IMR-90 (cell line): ENCODE data around the gene CHN1. TPM values are rescaled to one million over a fixed set of nuclear protein-coding genes. Genes with fewer than 3 reads are reported as not detected.

Experiments
- ATAC-seq: fragments of 200-7000 bp; cut with Tn5 transposase; 2 replicates; pipeline ENCODE4 v1.9.1; 2020; ENCODE audit warnings: low read depth, mild to moderate bottlenecking, moderate library complexity
- BruUV-seq: library from RNA; stranded (reverse); fragments of 400-500 nt; replicated peaks from 2 replicates; lab custom pipeline; 2021; lab: Mats Ljungman, UMichigan
- CTCF ChIA-PET: fragments of 300-600 bp; formaldehyde crosslinking; extraction: SDS; loops from one replicate; lab custom pipeline; 2021; ENCODE audit warnings: antibody characterized with exemption; lab: Yijun Ruan, JAX
- POLR2A ChIA-PET: fragments of 300-600 bp; sonication (Branson Sonifier 250); formaldehyde crosslinking; loops from one replicate; lab custom pipeline; 2022; ENCODE audit warnings: antibody characterized with exemption; ENCODE audit not compliant: unreplicated experiment; lab: Charles Lee
- DNase-seq: peaks from one replicate; pipeline ENCODE4 v3.0.0; 2013
- H2AFZ ChIP-seq: replicated peaks from 2 replicates; pipeline ENCODE3; 2013; ENCODE audit warnings: low read length, mild to moderate bottlenecking; ENCODE audit not compliant: poor library complexity
- H2AK5ac ChIP-seq: 2 replicates; pipeline ENCODE4 v1.6.1; 2013; ENCODE audit warnings: low read depth, low read length, inconsistent platforms
- H2AK9ac ChIP-seq: replicated peaks from 2 replicates; pipeline ENCODE3; 2013; ENCODE audit warnings: mild to moderate bottlenecking, low read depth, low read length, moderate library complexity; ENCODE audit not compliant: poor library complexity
- H2BK120ac ChIP-seq: 2 replicates; pipeline ENCODE4 v1.6.1; 2013; ENCODE audit warnings: low read depth, low read length, inconsistent platforms
- H2BK15ac ChIP-seq: 3 replicates; pipeline ENCODE4 v1.6.1; 2013; ENCODE audit warnings: low read depth, low read length, inconsistent platforms
- H2BK20ac ChIP-seq: 2 replicates; pipeline ENCODE4 v1.6.1; 2013; ENCODE audit warnings: low read depth, mild to moderate bottlenecking, inconsistent platforms, low read length, moderate library complexity
- H2BK5ac ChIP-seq: 2 replicates; pipeline ENCODE4 v1.6.1; 2013; ENCODE audit warnings: mild to moderate bottlenecking, low read depth, low read length, inconsistent platforms; ENCODE audit not compliant: poor library complexity, severe bottlenecking
- H3K14ac ChIP-seq: replicated peaks from 2 replicates; pipeline ENCODE4 v1.6.1; 2013; ENCODE audit warnings: low read depth, low read length, inconsistent platforms
- H3K18ac ChIP-seq: 2 replicates; pipeline ENCODE4 v1.6.1; 2013; ENCODE audit warnings: low read depth, low read length, control low read depth
- H3K23ac ChIP-seq: 2 replicates; pipeline ENCODE4 v1.6.1; 2013; ENCODE audit warnings: low read depth, low read length, inconsistent platforms
- H3K27ac ChIP-seq: 2 replicates; pipeline ENCODE4 v1.5.1; 2013; ENCODE audit warnings: mild to moderate bottlenecking, control low read depth, low read length; ENCODE audit not compliant: insufficient read depth
- H3K27me3 ChIP-seq: 2 replicates; pipeline ENCODE4 v1.6.1; 2013; ENCODE audit warnings: low read length; ENCODE audit not compliant: control insufficient read depth, insufficient read depth
- H3K36me3 ChIP-seq: 2 replicates; pipeline ENCODE4 v1.6.1; 2013; ENCODE audit warnings: low read length, mixed read lengths; ENCODE audit not compliant: control insufficient read depth, insufficient read depth
- H3K4ac ChIP-seq: 2 replicates; pipeline ENCODE4 v1.6.1; 2013; ENCODE audit warnings: low read depth, low read length, inconsistent platforms
- H3K4me1 ChIP-seq: 2 replicates; pipeline ENCODE4 v1.6.1; 2013; ENCODE audit warnings: low read length, mixed read lengths; ENCODE audit not compliant: control insufficient read depth, insufficient read depth
- H3K4me2 ChIP-seq: 2 replicates; pipeline ENCODE4 v1.6.1; 2013; ENCODE audit warnings: low read depth, mild to moderate bottlenecking, control low read depth, low read length, moderate library complexity
- H3K4me3 ChIP-seq: 2 replicates; pipeline ENCODE4 v1.5.1; 2013; ENCODE audit warnings: low read depth, mild to moderate bottlenecking, control low read depth, low read length, moderate library complexity; ENCODE audit not compliant: insufficient read depth
- H3K56ac ChIP-seq: 2 replicates; pipeline ENCODE4 v1.6.1; 2013; ENCODE audit warnings: low read length, inconsistent platforms; ENCODE audit not compliant: insufficient read depth; ENCODE audit errors: extremely low read depth
- H3K79me1 ChIP-seq, 2 experiments: 2 replicates each; pipeline ENCODE4 v1.6.1; 2013; ENCODE audit warnings: low read length in 2 of 2, inconsistent platforms in 1 of 2, low read depth in 1 of 2
- H3K9ac ChIP-seq: 2 replicates; pipeline ENCODE4 v1.6.1; 2013; ENCODE audit warnings: low read depth, low read length, control low read depth
- H3K9me1 ChIP-seq: 2 replicates; pipeline ENCODE4 v1.6.1; 2013; ENCODE audit warnings: low read length, inconsistent platforms; ENCODE audit not compliant: insufficient read depth
- H3K9me3 ChIP-seq: 2 replicates; pipeline ENCODE4 v1.6.1; 2013; ENCODE audit warnings: low read length; ENCODE audit not compliant: control insufficient read depth, insufficient read depth
- H4K20me1 ChIP-seq: 2 replicates; pipeline ENCODE4 v1.6.1; 2013; ENCODE audit warnings: low read length, inconsistent platforms; ENCODE audit not compliant: insufficient read depth
- H4K5ac ChIP-seq: 2 replicates; pipeline ENCODE4 v1.6.1; 2013; ENCODE audit warnings: mild to moderate bottlenecking, low read depth, low read length, control low read depth
- H4K8ac ChIP-seq, 2 experiments: 2 replicates each; pipeline ENCODE4 v1.6.1; 2013; ENCODE audit warnings: low read depth in 2 of 2, low read length in 2 of 2, control low read depth in 1 of 2, inconsistent platforms in 1 of 2
- H4K91ac ChIP-seq: 2 replicates; pipeline ENCODE4 v1.6.1; 2013; ENCODE audit warnings: low read depth, low read length, inconsistent platforms; ENCODE audit not compliant: insufficient read depth
- CEBPB ChIP-seq: IDR thresholded peaks from 2 replicates; pipeline ENCODE4 v1.6.1; 2012; ENCODE audit warnings: low read depth, low read length, improper control_type of control experiment
- CHD1 ChIP-seq: IDR thresholded peaks from 2 replicates; pipeline ENCODE4 v1.6.1; 2012; ENCODE audit warnings: low read depth, low read length, improper control_type of control experiment
- CTCF ChIP-seq: conservative IDR thresholded peaks from 2 replicates; pipeline ENCODE4 v1.5.1; 2012; ENCODE audit warnings: mild to moderate bottlenecking, low read depth, low read length, improper control_type of control experiment
- ELK1 ChIP-seq: fragments of 150-350 bp; IDR thresholded peaks from 2 replicates; pipeline ENCODE4 v1.6.1; 2016; ENCODE audit warnings: low read depth, mild to moderate bottlenecking, low read length, moderate library complexity, borderline replicate concordance
- MAZ ChIP-seq: IDR thresholded peaks from 2 replicates; pipeline ENCODE4 v1.6.1; 2012; ENCODE audit warnings: low read depth, mild to moderate bottlenecking, low read length, improper control_type of control experiment, moderate library complexity, borderline replicate concordance
- NFE2L2 ChIP-seq: fragments of 150-350 bp; IDR thresholded peaks from 2 replicates; pipeline ENCODE4 v1.6.1; 2016; ENCODE audit warnings: low read depth, mild to moderate bottlenecking, low read length
- POLR2A ChIP-seq: IDR thresholded peaks from 2 replicates; pipeline ENCODE4 v1.6.1; 2012; ENCODE audit warnings: mild to moderate bottlenecking, low read depth, low read length
- RCOR1 ChIP-seq: IDR thresholded peaks from 2 replicates; pipeline ENCODE4 v1.6.1; 2012; ENCODE audit warnings: mild to moderate bottlenecking, low read length, improper control_type of control experiment; ENCODE audit not compliant: insufficient replicate concordance
- RFX5 ChIP-seq: IDR thresholded peaks from 2 replicates; pipeline ENCODE4 v1.8.0; 2012; ENCODE audit warnings: low read depth, mild to moderate bottlenecking, low read length, moderate library complexity
- USF2 ChIP-seq: fragments of 150-350 bp; IDR thresholded peaks from 2 replicates; pipeline ENCODE4 v1.6.1; 2017; ENCODE audit warnings: mild to moderate bottlenecking, antibody characterized with exemption, low read length, low read depth
- WGBS, 2 experiments: methylation state at CpG; one replicate each; pipeline versions ENCODE4 v1.1.5 to v1.1.7; 2013; ENCODE audit warnings: missing lambda C conversion rate in 2 of 2; ENCODE audit not compliant: insufficient read length in 1 of 2; ENCODE audit errors: extremely low coverage in 2 of 2; 5-methylcytosine and 5-hydroxymethylcytosine counted together
- dilution Hi-C: fragments of 300-500 bp; cut with HindIII; formaldehyde crosslinking; loops from one replicate; pipeline ENCODE4 v1.14.3; 2018; ENCODE audit warnings: low sequenced_read_pairs; ENCODE audit not compliant: unreplicated experiment
- in situ Hi-C: fragments of 300-500 bp; cut with MboI; formaldehyde crosslinking; loops from 3 replicates; pipeline ENCODE4 v1.14.3; 2019; ENCODE audit warnings: low sequenced_read_pairs, inconsistent platforms, mixed read lengths
- intact Hi-C: fragments of 100-400 bp; cut with micrococcal nuclease; formaldehyde crosslinking; loops from 2 replicates; pipeline ENCODE4 v1.10.0; 2022
- polyA plus RNA-seq, 3 experiments: library from polyadenylated mRNA; depleted of rRNA; stranded (reverse); fragments of >200 nt; gene quantifications; 2 replicates each; pipeline ENCODE4 v1.2.3, GENCODE V29; 2012; ENCODE audit warnings: low replicate concordance in 1 of 3
- total RNA-seq: library from RNA; depleted of rRNA; stranded (reverse); fragments of >200 nt; gene quantifications from 2 replicates; pipeline ENCODE4 v1.2.3, GENCODE V29; 2012

The CHN1 gene
- total and polyA plus RNA-seq, 2 of the 4 experiments (the other 2 are of a cell fraction) = 58.4 to 66.9 TPM

GRCh38 chr2:174820361-174820760 lies 184.8 kb downstream of the CHN1 start:
- ChIA-PET POLR2A (no interaction called here), CTCF (no interaction called here)
- Histone ChIP-seq H4K91ac (no peak overlapping the region), H2AK5ac (0 out of 2 replicates have a peak overlapping the region, but pooled peaks have one; percentile 24), H3K4me2 (no peak overlapping the region), H3K9me3 (no peaks in the 10 kb centered on the region), H3K36me3 (peaks cover 9% of the 10 kb centered on the region), H4K8ac (no peak overlapping the region), H2AFZ (no peak overlapping the region), H2BK15ac (no peak overlapping the region), H3K79me1 (peaks cover 7 to 31% of the 10 kb centered on the region in 2 experiments; a peak in 3 of 4 replicates), H2BK20ac (no peak overlapping the region), H3K23ac (no peak overlapping the region), H3K9me1 (peaks cover 9% of the 10 kb centered on the region), H3K14ac (no peak overlapping the region), H3K27ac (no peak overlapping the region), H2AK9ac (no peak overlapping the region), H3K27me3 (no peaks in the 10 kb centered on the region), H3K56ac (no peak overlapping the region), H2BK120ac (no peak overlapping the region), H2BK5ac (no peak overlapping the region), H3K4me1 (peaks cover 6% of the 10 kb centered on the region), H4K20me1 (no peaks in the 10 kb centered on the region), H3K18ac (no peak overlapping the region), H4K5ac (no peak overlapping the region), H3K4ac (no peak overlapping the region), H3K9ac (no peak overlapping the region), H3K4me3 (no peak overlapping the region)
- BruUV-seq = no TSS peak
- dilution Hi-C loops = no loop called here
- DNase-seq (no peak), ATAC-seq (no peak)
- intact Hi-C loops = no loop called here
- in situ Hi-C loops = no loop called here
- WGBS, 2 experiments = no CpG with 5 or more reads among the region's 6 CpGs
- TF ChIP-seq RCOR1 = no peak
- no peak for TF ChIP-seq ELK1
- no peak for TF ChIP-seq CEBPB
- no peak for TF ChIP-seq RFX5
- TF ChIP-seq MAZ = no peak
- TF ChIP-seq POLR2A = no peak
- TF ChIP-seq USF2 = no peak
- TF ChIP-seq CHD1 = no peak
- no peak for TF ChIP-seq CTCF
- no peak for TF ChIP-seq NFE2L2
